WTC11 (cell line): ENCODE results near the gene ARHGAP40. TPM values are rescaled to one million over a fixed set of nuclear protein-coding genes. Genes with fewer than 3 reads are reported as not detected.

ENCODE experiments used
- ESRRA ChIP-seq: sonication (generic); formaldehyde crosslinking; IDR thresholded peaks from 2 replicates; pipeline ENCODE4 v1.8.1; 2022; ENCODE audit warnings: mild to moderate bottlenecking, missing genetic modification reagents, borderline replicate concordance
- GABPB1 ChIP-seq: sonication (generic); formaldehyde crosslinking; IDR thresholded peaks from 2 replicates; pipeline ENCODE4 v1.8.1; 2023; ENCODE audit warnings: mild to moderate bottlenecking, missing genetic modification reagents
- GRHL2 ChIP-seq: fragments of 250-450 bp; sonication (Bioruptor Pico); IDR thresholded peaks from 2 replicates; pipeline ENCODE4 v1.8.0; 2022; ENCODE audit warnings: mild to moderate bottlenecking, moderate library complexity; ENCODE audit not compliant: insufficient replicate concordance, severe bottlenecking
- KAT7 ChIP-seq: sonication (generic); formaldehyde crosslinking; IDR thresholded peaks from 2 replicates; pipeline ENCODE4 v1.8.1; 2023; ENCODE audit warnings: missing genetic modification reagents, mild to moderate bottlenecking, borderline replicate concordance
- NR2C2 ChIP-seq: sonication (generic); formaldehyde crosslinking; IDR thresholded peaks from 2 replicates; pipeline ENCODE4 v1.8.0; 2022; ENCODE audit warnings: mild to moderate bottlenecking, missing genetic modification reagents
- PRRX2 ChIP-seq: fragments of 250-450 bp; sonication (Bioruptor Pico); IDR thresholded peaks from 2 replicates; pipeline ENCODE4 v1.8.0; 2021; ENCODE audit warnings: mild to moderate bottlenecking
- RELA ChIP-seq: sonication (generic); formaldehyde crosslinking; IDR thresholded peaks from 2 replicates; pipeline ENCODE4 v1.8.1; 2022; ENCODE audit warnings: missing genetic modification reagents, mild to moderate bottlenecking, borderline replicate concordance
- RORB ChIP-seq: fragments of 250-450 bp; sonication (Bioruptor Pico); IDR thresholded peaks from 2 replicates; pipeline ENCODE4 v1.9.0; 2021; ENCODE audit warnings: mild to moderate bottlenecking
- SMAD4 ChIP-seq: sonication (generic); formaldehyde crosslinking; IDR thresholded peaks from 2 replicates; pipeline ENCODE4 v1.8.0; 2022; ENCODE audit warnings: mild to moderate bottlenecking, missing genetic modification reagents
- TCF7 ChIP-seq: sonication (generic); formaldehyde crosslinking; IDR thresholded peaks from 2 replicates; pipeline ENCODE4 v1.8.0; 2022; ENCODE audit warnings: mild to moderate bottlenecking, low read depth, missing genetic modification reagents, moderate library complexity
- TEAD4 ChIP-seq: sonication (generic); formaldehyde crosslinking; IDR thresholded peaks from 2 replicates; pipeline ENCODE4 v1.8.0; 2022; ENCODE audit warnings: mild to moderate bottlenecking, missing genetic modification reagents
- TP53 ChIP-seq: sonication (generic); formaldehyde crosslinking; IDR thresholded peaks from 2 replicates; pipeline ENCODE4 v1.8.1; 2023; ENCODE audit warnings: mild to moderate bottlenecking, missing genetic modification reagents
- ZNF121 ChIP-seq: sonication (generic); formaldehyde crosslinking; IDR thresholded peaks from 2 replicates; pipeline ENCODE4 v1.8.0; 2023; ENCODE audit warnings: missing genetic modification reagents
- ZNF671 ChIP-seq: fragments of 250-450 bp; sonication (Bioruptor Pico); IDR thresholded peaks from 2 replicates; pipeline ENCODE4 v1.8.0; 2021; ENCODE audit warnings: mild to moderate bottlenecking
- total RNA-seq: library from RNA; stranded (reverse); gene quantifications from 3 replicates; pipeline ENCODE4 v1.2.3, GENCODE V29; 2021
- TF ChIP-seq, protein P1 (sequence below): fragments of 250-450 bp; sonication (Bioruptor Pico); conservative IDR thresholded peaks from 2 replicates; pipeline ENCODE4 v1.9.0; 2021; ENCODE audit warnings: mild to moderate bottlenecking
- TF ChIP-seq, protein P2 (sequence below): sonication (generic); formaldehyde crosslinking; IDR thresholded peaks from 2 replicates; pipeline ENCODE4 v1.8.0; 2022; ENCODE audit warnings: mild to moderate bottlenecking, missing genetic modification reagents
- TF ChIP-seq, protein P3 (sequence below): fragments of 200-600 bp; IDR thresholded peaks from 2 replicates; pipeline ENCODE4 v1.8.0; 2022; ENCODE audit warnings: antibody characterized with exemption
- TF ChIP-seq, protein P4 (sequence below): sonication (generic); formaldehyde crosslinking; IDR thresholded peaks from 2 replicates; pipeline ENCODE4 v1.8.0; 2022; ENCODE audit warnings: mild to moderate bottlenecking, missing genetic modification reagents
- TF ChIP-seq, protein P5 (sequence below): sonication (generic); formaldehyde crosslinking; IDR thresholded peaks from 2 replicates; pipeline ENCODE4 v1.8.0; 2022; ENCODE audit warnings: mild to moderate bottlenecking, missing genetic modification reagents
- TF ChIP-seq, protein P6 (sequence below): sonication (generic); formaldehyde crosslinking; IDR thresholded peaks from 2 replicates; pipeline ENCODE4 v1.8.0; 2022; ENCODE audit warnings: mild to moderate bottlenecking, missing genetic modification reagents
- TF ChIP-seq, protein P7 (sequence below): sonication (generic); formaldehyde crosslinking; IDR thresholded peaks from 2 replicates; pipeline ENCODE4 v1.8.0; 2023; ENCODE audit warnings: mild to moderate bottlenecking, missing genetic modification reagents
- TF ChIP-seq, protein P8 (sequence below): sonication (generic); formaldehyde crosslinking; IDR thresholded peaks from 2 replicates; pipeline ENCODE4 v1.8.1; 2023; ENCODE audit warnings: mild to moderate bottlenecking, missing genetic modification reagents
- TF ChIP-seq, protein P9 (sequence below): fragments of 250-450 bp; sonication (Bioruptor Pico); IDR thresholded peaks from 2 replicates; pipeline ENCODE4 v1.8.0; 2021; ENCODE audit warnings: mild to moderate bottlenecking

The ARHGAP40 gene
- total RNA-seq, 1 experiment from 2014 or later = 0.72 TPM

DNA sequence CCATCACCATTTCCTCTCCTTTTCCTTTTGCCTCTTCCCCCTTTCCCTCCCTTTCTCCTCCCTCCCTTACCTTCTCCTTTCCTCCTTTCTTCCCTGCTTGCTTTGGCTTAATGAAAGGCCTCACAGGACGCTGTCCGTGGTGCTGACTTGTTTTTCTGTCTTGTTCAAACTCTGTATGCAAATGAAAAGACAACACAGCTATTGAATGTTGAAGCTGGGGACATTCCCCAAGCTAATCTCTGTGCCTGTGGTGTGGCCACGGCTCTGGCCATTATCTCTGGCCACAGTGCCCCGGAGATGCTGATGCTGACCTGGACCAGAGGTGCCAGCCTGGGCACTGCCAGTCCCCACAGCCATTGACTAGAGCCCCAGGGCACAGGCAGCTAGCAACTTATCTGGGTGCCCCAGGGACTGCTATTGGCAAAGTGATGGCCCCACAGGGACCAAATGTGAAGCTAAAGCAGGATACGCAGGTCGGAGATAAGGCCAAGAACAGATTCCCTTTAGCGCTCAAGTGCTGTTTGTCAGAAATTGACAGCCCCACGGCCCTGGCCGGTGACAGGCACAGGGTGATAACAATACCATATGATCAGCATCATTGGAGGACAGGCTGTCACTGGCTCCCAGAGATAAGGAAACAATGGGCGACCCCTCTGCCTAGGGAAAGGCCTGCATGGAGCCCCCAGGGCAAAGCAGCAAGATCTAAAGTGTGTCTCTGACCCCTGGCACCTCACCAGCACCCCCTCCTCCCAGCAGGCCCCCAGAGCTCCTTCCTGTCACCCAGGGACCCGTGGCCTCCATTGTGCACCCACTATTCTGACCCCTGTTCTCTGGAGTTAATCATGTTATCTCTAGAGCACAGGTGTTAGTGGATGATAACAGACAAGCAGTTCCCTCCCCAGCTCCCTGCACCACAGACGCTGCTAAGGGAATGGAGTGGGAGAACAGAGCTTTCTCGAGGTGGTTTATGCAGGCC lies 91.1 kb downstream of the ARHGAP40 start (continued):
- TF ChIP-seq, protein P1, sequence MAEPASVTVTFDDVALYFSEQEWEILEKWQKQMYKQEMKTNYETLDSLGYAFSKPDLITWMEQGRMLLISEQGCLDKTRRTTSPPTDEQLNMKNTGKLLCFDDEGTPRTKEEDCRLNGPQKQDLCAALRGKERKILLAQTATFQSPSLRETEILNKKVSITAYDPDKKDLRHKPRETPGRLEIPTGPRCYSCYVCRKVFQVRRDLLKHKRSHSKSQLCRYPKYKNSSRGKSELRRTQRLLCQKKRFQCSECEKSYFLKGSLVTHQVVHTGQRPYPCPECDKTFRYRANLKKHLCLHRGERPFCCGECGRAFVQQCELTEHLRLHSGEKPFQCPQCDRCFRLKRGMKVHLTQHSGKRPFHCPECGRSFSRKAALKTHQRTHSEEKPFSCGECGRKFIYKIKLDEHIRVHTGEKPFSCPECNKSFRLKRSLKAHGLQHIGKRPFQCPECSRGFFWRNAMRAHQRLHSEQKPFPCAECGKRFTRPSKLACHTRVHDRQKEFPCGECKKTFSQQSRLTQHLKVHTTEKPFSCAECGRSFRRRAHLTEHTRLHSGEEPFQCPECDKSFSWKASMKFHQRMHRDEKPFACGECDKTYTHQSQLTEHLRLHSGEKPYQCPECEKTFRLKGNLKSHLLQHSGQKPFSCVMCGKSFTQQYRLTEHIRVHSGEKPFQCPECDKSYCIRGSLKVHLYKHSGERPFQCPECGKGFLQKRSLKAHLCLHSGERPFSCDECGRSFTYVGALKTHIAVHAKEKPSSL = no peak
- TF ChIP-seq ZNF121 (CRISPR knock-in tag) (no peak), RELA (no peak), TEAD4 (no peak), PRRX2 (CRISPR knock-in tag) (no peak), KAT7 (0 out of 2 replicates have a peak, but pooled peaks have one; percentile 39), GABPB1 (CRISPR knock-in tag) (peak; percentile 73), TP53 (CRISPR knock-in tag) (peak; percentile 74; the same call in 1 of the 2 replicates), ESRRA (CRISPR knock-in tag) (0 out of 2 replicates have a peak, but pooled peaks have one; percentile 43), NR2C2 (CRISPR knock-in tag) (no peak), ZNF671 (CRISPR knock-in tag) (no peak), SMAD4 (no peak), GRHL2 (CRISPR knock-in tag) (no peak), TCF7 (CRISPR knock-in tag) (no peak), RORB (CRISPR knock-in tag) (no peak)
- TF ChIP-seq, protein P2, sequence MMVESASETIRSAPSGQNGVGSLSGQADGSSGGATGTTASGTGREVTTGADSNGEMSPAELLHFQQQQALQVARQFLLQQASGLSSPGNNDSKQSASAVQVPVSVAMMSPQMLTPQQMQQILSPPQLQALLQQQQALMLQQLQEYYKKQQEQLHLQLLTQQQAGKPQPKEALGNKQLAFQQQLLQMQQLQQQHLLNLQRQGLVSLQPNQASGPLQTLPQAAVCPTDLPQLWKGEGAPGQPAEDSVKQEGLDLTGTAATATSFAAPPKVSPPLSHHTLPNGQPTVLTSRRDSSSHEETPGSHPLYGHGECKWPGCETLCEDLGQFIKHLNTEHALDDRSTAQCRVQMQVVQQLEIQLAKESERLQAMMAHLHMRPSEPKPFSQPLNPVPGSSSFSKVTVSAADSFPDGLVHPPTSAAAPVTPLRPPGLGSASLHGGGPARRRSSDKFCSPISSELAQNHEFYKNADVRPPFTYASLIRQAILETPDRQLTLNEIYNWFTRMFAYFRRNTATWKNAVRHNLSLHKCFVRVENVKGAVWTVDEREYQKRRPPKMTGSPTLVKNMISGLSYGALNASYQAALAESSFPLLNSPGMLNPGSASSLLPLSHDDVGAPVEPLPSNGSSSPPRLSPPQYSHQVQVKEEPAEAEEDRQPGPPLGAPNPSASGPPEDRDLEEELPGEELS (CRISPR knock-in tag) = peak; percentile 57
- TF ChIP-seq, protein P3, sequence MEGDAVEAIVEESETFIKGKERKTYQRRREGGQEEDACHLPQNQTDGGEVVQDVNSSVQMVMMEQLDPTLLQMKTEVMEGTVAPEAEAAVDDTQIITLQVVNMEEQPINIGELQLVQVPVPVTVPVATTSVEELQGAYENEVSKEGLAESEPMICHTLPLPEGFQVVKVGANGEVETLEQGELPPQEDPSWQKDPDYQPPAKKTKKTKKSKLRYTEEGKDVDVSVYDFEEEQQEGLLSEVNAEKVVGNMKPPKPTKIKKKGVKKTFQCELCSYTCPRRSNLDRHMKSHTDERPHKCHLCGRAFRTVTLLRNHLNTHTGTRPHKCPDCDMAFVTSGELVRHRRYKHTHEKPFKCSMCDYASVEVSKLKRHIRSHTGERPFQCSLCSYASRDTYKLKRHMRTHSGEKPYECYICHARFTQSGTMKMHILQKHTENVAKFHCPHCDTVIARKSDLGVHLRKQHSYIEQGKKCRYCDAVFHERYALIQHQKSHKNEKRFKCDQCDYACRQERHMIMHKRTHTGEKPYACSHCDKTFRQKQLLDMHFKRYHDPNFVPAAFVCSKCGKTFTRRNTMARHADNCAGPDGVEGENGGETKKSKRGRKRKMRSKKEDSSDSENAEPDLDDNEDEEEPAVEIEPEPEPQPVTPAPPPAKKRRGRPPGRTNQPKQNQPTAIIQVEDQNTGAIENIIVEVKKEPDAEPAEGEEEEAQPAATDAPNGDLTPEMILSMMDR = no peak
- TF ChIP-seq, protein P4, sequence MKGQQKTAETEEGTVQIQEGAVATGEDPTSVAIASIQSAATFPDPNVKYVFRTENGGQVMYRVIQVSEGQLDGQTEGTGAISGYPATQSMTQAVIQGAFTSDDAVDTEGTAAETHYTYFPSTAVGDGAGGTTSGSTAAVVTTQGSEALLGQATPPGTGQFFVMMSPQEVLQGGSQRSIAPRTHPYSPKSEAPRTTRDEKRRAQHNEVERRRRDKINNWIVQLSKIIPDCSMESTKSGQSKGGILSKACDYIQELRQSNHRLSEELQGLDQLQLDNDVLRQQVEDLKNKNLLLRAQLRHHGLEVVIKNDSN (CRISPR knock-in tag) = no peak
- TF ChIP-seq, protein P5, sequence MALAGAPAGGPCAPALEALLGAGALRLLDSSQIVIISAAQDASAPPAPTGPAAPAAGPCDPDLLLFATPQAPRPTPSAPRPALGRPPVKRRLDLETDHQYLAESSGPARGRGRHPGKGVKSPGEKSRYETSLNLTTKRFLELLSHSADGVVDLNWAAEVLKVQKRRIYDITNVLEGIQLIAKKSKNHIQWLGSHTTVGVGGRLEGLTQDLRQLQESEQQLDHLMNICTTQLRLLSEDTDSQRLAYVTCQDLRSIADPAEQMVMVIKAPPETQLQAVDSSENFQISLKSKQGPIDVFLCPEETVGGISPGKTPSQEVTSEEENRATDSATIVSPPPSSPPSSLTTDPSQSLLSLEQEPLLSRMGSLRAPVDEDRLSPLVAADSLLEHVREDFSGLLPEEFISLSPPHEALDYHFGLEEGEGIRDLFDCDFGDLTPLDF = peak; percentile 40; the same call in 1 of the 2 replicates
- TF ChIP-seq, protein P6, sequence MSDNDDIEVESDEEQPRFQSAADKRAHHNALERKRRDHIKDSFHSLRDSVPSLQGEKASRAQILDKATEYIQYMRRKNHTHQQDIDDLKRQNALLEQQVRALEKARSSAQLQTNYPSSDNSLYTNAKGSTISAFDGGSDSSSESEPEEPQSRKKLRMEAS (CRISPR knock-in tag) = no peak
- TF ChIP-seq, protein P7, sequence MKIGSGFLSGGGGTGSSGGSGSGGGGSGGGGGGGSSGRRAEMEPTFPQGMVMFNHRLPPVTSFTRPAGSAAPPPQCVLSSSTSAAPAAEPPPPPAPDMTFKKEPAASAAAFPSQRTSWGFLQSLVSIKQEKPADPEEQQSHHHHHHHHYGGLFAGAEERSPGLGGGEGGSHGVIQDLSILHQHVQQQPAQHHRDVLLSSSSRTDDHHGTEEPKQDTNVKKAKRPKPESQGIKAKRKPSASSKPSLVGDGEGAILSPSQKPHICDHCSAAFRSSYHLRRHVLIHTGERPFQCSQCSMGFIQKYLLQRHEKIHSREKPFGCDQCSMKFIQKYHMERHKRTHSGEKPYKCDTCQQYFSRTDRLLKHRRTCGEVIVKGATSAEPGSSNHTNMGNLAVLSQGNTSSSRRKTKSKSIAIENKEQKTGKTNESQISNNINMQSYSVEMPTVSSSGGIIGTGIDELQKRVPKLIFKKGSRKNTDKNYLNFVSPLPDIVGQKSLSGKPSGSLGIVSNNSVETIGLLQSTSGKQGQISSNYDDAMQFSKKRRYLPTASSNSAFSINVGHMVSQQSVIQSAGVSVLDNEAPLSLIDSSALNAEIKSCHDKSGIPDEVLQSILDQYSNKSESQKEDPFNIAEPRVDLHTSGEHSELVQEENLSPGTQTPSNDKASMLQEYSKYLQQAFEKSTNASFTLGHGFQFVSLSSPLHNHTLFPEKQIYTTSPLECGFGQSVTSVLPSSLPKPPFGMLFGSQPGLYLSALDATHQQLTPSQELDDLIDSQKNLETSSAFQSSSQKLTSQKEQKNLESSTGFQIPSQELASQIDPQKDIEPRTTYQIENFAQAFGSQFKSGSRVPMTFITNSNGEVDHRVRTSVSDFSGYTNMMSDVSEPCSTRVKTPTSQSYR = peak; percentile 71; the same call in 1 of the 2 replicates
- TF ChIP-seq, protein P8, sequence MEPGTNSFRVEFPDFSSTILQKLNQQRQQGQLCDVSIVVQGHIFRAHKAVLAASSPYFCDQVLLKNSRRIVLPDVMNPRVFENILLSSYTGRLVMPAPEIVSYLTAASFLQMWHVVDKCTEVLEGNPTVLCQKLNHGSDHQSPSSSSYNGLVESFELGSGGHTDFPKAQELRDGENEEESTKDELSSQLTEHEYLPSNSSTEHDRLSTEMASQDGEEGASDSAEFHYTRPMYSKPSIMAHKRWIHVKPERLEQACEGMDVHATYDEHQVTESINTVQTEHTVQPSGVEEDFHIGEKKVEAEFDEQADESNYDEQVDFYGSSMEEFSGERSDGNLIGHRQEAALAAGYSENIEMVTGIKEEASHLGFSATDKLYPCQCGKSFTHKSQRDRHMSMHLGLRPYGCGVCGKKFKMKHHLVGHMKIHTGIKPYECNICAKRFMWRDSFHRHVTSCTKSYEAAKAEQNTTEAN = peak; percentile 79; the same call in 1 of the 2 replicates
- TF ChIP-seq, protein P9, sequence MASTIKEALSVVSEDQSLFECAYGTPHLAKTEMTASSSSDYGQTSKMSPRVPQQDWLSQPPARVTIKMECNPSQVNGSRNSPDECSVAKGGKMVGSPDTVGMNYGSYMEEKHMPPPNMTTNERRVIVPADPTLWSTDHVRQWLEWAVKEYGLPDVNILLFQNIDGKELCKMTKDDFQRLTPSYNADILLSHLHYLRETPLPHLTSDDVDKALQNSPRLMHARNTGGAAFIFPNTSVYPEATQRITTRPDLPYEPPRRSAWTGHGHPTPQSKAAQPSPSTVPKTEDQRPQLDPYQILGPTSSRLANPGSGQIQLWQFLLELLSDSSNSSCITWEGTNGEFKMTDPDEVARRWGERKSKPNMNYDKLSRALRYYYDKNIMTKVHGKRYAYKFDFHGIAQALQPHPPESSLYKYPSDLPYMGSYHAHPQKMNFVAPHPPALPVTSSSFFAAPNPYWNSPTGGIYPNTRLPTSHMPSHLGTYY (CRISPR knock-in tag) = no peak
